HG03378 (cell line): ENCODE measurements around the gene COL19A1.
"Not testable (repeated sequence)": the region's sequence is repeated elsewhere in the genome, so short reads cannot be mapped to it uniquely, and the experiment has no call there.

Source experiments
- ATAC-seq: cut with Tn5 transposase; IDR thresholded peaks from one replicate; pipeline ENCODE4 v1.9.1; 2021; ENCODE audit warnings: mild to moderate bottlenecking, moderate library complexity; ENCODE audit not compliant: unreplicated experiment

The COL19A1 gene

DNA sequence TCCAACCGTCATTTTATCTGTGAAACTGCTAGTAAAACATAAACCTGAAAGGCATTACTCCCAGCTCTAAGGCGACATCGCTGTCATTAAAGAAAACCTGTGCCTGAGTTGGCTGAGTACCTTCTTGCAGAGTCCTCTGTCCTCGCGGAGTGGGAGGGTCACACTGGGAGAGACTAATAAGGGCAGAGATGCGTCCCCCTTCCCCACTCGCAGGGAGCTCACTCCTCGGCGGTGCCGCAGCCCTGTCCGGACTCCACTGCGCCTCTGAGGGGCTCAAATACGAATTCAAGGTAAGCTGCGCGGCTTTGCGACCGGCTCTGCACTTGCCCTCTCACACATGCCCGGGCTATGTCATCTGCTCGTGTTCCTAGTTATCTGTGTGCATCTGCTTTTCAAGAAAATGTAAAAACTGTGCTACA is at the start of gene COL19A1:
TSS of gene COL19A1 (plus strand) at position 206 of the 419 bp plus-strand sequence. CDS start 13,012 bp downstream, outside the sequence.
- ATAC-seq, result peak; percentile 58

GRCh38 chr6:69816569-69816968 is 49.8 kb upstream of the COL19A1 start:
- ATAC-seq, result no peak

DNA sequence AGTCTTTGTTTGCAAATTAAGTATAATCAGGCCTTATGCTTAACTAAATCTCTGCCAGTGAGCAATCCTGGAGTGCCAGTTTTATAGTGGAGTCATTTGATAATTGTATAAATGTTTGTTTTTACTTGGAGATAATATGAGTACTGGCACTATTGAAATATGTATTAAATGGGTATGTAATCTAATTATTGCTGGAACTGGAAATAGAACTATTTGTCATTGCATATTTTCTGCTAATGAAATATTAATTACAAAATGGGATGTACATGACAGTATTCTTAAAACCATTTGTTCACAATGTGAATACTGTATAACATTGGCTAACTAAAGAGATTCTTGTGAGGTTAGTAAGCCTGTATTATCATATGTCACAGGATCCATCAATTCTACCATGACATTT is 49.0 kb upstream of the COL19A1 start:
- ATAC-seq, result no peak

- ATAC-seq, result no peak
These were observed 48.0 kb upstream of the COL19A1 start for GRCh38 chr6:69818223-69818930.

GRCh38 chr6:69819138-69819537 is 47.2 kb upstream of the COL19A1 start:
- ATAC-seq, result no peak

- no peak for ATAC-seq
These were observed 46.3 kb upstream of the COL19A1 start for GRCh38 chr6:69820018-69820417.

DNA sequence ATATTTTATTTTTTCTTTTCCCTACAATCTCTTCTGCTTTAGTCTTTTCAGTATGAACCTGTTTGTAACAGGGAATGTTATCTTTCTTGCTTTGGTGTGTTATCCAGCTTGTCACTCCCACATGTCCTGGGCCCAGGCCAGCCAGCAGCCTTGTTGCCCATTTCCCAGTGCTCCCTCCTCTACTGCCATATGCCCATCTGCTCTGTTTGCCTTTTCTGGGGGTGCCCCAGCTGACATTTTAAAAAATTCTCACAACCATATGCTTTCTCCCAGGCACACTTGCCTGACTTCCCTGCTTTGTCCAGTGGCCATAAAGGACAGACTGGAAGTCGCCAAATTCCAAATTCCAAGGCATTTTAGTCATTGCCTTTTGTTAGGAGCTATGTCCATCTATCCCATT is 45.9 kb upstream of the COL19A1 start:
- ATAC-seq, result no peak

DNA sequence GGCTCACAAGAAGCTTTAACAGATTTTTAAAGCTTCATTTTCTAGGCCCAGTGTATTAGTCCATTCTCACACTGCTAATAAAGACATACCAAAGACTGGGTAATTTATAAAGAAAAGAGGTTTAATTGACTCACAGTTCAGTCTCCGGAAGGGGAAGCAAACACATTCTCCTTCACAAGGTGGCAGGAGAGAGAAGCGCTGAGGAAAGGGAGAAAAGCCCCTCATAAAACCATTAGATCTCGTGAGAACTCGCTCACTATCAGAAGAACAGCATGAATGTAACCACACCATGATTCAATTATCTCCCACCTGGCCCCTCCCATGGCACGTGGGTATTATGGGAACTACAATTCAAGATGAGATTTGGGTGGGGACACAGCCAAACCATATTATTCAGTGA is 42.0 kb upstream of the COL19A1 start:
- ATAC-seq, result not testable (repeated sequence)

GRCh38 chr6:69825904-69826303 is 40.5 kb upstream of the COL19A1 start:
- ATAC-seq, result no peak

- ATAC-seq, result no peak
These were observed 39.0 kb upstream of the COL19A1 start for GRCh38 chr6:69827276-69827893.

DNA sequence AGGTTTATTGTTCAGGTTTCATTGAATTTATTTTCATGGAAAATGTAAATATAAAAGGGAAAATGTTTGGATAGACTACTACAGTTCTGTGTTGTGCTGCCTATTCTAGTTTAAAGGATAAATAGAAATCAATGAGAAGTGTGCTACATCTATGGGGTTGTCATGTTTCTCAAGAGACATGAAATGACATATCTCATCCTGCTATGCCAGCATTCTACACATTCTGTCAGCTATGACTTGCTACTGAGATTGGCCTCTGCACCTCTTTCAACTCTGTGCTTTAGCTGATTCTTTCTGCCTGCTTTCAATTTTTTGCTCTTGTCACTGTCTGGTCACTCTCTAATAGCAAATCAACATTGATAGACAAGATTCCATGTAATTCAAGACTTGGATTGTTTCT is 33.8 kb upstream of the COL19A1 start:
- no peak for ATAC-seq

DNA sequence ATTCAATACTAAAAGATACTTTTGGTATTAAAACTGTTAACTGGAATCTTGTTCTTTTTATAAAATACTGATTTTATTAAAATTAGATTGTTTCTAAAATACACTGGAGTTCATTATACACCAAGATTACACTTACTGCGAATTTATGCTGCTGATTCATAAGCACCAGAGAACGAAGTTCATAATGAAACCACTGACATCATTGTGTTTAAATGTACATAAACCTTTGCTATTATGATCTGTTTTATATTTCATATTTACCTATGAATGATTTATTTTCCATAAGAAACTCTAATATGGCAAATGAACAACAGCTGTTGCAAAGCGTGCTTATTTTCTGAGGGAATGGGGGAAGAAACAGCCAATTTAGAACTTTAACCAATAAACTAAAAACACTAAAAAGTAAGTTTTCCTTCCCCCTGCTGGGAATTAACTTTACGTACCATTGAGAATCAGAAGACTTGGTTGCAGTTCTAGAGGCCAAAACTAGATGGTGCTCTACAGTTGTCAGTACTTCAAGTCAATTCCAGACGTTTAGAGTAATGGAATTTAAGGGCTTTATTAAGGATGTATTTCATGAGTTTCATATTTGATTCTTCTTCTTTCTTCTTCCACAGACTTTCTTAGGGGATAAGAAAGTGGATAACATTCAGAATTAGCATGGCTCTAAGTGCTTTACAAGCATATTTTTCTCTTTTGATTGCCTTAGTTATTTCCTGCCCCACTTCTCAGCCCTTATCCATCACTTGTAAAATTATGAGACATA is 30.8 kb upstream of the COL19A1 start:
- ATAC-seq, result peak; percentile 85

DNA sequence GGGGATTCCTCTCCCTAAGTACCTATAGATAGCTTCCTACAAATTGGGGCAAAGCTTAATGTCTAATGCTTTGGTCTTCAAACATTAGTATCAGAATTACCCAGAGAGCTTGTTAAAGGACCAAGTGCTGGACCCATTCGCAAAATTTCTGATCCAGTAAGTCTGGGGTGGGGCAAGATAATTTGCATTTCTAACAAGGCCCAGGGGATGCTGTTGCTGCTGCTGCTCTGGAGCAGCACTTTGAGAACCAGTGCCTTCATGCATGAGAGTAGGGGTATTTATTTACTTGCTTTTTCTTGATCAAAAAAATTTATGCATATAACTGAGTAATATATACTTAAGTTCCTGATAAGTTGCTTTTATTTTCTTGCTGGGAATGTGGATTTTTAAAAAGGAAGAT is 24.5 kb upstream of the COL19A1 start:
- ATAC-seq, result no peak

DNA sequence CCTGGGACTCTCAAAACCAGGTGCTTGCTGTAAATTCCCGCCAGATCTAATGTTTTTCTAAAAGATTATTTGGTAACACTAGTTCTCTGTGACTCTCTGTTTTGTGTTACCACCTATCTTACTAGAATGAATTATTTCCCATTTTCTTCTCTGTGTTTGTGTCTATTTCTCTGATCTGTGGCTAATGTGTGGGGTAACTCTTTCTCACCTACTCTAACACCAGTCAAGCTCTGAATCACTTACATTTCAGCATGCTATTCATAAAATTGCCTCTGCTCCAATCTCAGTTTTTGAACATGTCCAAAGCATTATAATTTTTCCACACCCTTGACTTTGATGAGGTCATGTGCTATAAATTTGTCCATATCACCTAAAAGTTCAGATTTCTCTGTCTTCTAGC is 23.2 kb upstream of the COL19A1 start:
- no peak for ATAC-seq

GRCh38 chr6:69846312-69846711 is 20.0 kb upstream of the COL19A1 start:
- ATAC-seq, result no peak

DNA sequence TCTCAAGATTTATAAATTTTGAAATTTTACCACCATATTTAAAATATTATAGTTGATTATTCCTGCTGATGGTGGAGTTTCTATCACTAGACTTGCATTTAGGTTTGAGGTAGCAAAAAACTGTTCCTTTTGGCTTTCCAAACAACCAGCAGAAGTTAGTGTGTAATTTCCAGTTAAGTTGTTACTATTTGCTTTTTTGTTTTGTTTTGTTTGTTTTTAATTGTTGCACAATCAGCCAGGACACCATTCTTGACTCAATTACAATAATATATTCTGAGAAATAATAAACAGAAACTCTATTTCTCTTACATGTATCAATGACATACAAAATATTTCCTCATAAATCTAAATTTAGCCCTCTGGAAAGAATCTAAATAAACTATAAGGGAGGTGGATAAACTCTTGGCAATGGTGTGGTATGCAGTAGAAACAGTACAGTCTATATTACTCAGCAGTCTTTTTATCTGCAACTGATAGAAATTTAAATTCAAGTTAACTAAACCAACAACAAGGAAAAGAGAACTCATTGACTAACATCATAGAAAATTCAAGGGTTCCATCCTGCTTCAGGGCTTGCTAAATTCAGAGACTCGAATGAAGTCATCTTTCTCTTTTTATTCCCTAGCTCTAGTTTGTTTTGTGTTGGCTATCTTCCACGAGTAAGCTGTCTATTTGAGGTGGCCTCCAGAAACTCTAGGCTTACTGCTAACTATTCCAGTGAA is 19.4 kb upstream of the COL19A1 start:
- no peak for ATAC-seq

GRCh38 chr6:69847492-69847788 is 18.9 kb upstream of the COL19A1 start:
- ATAC-seq, result no peak

GRCh38 chr6:69848552-69848951 is 17.8 kb upstream of the COL19A1 start:
- no peak for ATAC-seq

DNA sequence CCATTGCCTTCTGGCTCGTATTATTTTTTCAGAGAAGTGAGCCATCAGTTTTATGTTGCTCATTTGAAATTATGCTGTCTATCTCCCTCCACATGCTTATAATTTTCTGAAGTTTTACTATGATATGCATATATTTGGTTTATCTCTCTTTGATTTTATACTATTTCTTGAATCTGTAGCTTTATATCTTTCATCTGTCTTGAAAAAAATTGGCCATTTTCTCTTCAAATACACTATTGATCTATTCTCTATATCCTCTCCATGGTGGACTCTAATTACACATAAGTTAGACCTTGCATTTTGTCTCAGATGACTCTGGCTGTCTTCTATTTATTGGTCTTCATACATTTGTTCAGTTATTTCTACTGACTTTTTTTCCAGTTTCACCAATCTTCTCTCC is 13.7 kb upstream of the COL19A1 start:
- ATAC-seq, result no peak

DNA sequence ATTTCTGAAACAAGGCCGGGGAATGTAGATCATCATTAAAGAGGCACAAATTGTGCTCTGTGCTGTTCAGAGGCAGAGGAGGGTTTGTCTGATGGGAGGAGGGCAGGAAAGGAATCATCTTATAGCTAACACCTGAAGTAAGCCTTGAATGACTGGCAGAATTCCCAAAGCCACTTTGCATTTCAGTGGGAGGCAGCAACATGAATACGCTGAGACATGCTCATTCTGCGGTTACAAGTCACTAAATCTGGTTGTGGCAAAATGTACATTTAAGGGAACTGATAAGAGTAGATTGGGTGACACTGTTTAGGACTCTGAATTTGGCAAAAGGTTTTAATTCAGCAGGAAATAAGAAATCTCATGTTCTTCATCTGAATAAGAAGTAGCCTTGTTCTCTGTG is 4.4 kb upstream of the COL19A1 start:
- no peak for ATAC-seq

DNA sequence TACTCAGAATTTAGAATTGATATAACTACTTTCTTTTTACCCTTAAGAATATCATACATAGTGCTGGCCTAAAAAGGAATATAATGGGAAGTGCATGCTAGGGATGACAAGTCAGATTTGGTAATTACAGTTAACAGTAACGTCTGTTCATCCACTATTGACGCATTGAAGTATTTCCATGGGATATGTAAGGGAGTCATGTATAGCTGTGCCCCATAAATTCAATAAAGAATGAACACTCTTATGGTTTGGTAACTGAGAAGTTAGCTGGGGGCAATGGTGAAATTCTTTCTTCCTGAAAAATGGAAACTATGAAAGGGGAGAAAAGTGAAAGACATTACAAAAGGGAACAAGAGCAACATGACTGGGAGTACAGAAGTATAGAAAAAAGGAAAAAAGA is 2.6 kb upstream of the COL19A1 start:
- no peak for ATAC-seq

GRCh38 chr6:69865126-69865525 is 1.2 kb upstream of the COL19A1 start:
- no peak for ATAC-seq
